ENCODE measurements around the gene PTPRM.
A peak's percentile ranks its signal among the peaks of the same experiment; 100 is the strongest.

PTPRM gene

DNA sequence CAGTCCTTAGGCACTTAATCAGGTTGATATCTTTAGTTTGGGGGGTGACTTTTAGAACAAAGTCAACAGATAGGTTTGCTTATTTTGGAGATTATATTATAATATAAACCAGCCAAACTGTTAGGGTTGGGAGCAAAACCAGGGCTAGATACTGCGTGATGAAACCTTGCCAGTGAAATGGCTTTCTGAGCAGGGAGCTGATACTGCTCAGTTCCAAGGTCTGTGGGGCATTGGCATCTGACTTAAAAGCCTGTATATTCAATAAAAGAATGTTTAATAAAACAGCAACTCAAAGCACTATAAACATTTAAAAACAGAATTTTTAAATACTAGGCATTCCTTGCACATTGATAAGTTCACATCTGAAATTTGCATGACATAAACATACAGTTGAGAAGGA lies 19.3 kb downstream of the PTPRM start:
- no peaks in the 10 kb centered on the region for H3K27me3 ChIP-seq (ENCODE audit: control insufficient read depth, insufficient read depth, low read length)
- no peak overlapping the region for H3K4me2 ChIP-seq (ENCODE audit: low read length)
- no peak overlapping the region for H3K4me3 ChIP-seq (ENCODE audit: low read length)
- H3K36me3 ChIP-seq (ENCODE audit: insufficient read depth, low read length) = no peaks in the 10 kb centered on the region
- H3K9ac ChIP-seq (ENCODE audit: low read depth, low read length) = no peak overlapping the region
- H3K9me3 ChIP-seq (replicated peaks; ENCODE audit: low read length) = no peaks in the 10 kb centered on the region
- peaks cover 10% of the 10 kb centered on the region for H3K4me1 ChIP-seq (ENCODE audit: control insufficient read depth, insufficient read depth, low read length)

GRCh38 chr18:7590826-7591560 lies 23.9 kb downstream of the PTPRM start:
- peaks cover 10% of the 10 kb centered on the region for H3K4me1 ChIP-seq (ENCODE audit: control insufficient read depth, insufficient read depth, low read length)
- peak overlapping the region; percentile 50 for H3K4me2 ChIP-seq (ENCODE audit: low read length)
- no peak overlapping the region for H3K4me3 ChIP-seq (ENCODE audit: low read length)
- H3K9me3 ChIP-seq (replicated peaks; ENCODE audit: low read length) = no peaks in the 10 kb centered on the region
- H3K9ac ChIP-seq (ENCODE audit: low read depth, low read length) = peak overlapping the region; percentile 43
- H3K36me3 ChIP-seq (ENCODE audit: insufficient read depth, low read length) = no peaks in the 10 kb centered on the region
- no peaks in the 10 kb centered on the region for H3K27me3 ChIP-seq (ENCODE audit: control insufficient read depth, insufficient read depth, low read length)

DNA sequence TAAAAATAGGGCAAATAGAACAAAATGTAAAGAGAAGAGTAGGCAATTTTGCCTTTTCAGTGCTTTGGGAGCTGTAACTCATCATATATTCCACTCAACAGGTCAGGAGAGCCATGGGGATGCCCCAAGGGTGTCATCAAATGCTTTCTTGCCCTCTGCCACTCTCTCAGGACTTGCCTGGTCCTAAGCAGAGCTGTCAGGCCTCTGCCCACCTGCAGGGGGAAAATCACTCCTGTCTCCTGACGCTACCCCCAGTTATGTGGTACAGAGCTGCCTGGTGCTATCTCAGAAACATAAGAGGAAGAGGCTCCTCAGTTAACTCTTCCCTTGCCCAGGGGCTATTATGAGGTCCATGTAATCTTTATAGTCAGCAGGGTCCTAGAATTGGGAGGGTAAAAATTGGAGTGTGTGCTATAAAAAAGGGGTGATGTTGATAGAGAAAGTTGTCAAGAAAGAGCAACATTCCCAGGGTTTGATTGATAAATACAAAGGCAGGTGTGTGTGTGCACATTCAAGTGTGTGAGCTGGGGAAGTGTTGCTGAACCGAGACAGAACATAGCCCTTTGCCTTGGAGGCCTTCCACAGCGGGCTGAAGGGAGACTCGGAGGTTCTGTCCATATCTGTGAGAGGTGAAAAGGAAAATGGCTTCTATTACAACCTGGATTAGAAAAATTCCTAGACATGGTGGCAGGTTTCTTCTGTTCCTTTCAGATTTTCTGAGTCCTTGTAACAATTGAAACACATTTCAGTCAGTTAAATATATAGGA lies 25.4 kb downstream of the PTPRM start:
- H3K4me2 ChIP-seq (ENCODE audit: low read length) = no peak overlapping the region
- peaks cover 10% of the 10 kb centered on the region for H3K4me1 ChIP-seq (ENCODE audit: control insufficient read depth, insufficient read depth, low read length)
- H3K9me3 ChIP-seq (replicated peaks; ENCODE audit: low read length) = no peaks in the 10 kb centered on the region
- no peak overlapping the region for H3K4me3 ChIP-seq (ENCODE audit: low read length)
- H3K36me3 ChIP-seq (ENCODE audit: insufficient read depth, low read length) = no peaks in the 10 kb centered on the region
- H3K27me3 ChIP-seq (ENCODE audit: control insufficient read depth, insufficient read depth, low read length) = no peaks in the 10 kb centered on the region
- no peak overlapping the region for H3K9ac ChIP-seq (ENCODE audit: low read depth, low read length)

DNA sequence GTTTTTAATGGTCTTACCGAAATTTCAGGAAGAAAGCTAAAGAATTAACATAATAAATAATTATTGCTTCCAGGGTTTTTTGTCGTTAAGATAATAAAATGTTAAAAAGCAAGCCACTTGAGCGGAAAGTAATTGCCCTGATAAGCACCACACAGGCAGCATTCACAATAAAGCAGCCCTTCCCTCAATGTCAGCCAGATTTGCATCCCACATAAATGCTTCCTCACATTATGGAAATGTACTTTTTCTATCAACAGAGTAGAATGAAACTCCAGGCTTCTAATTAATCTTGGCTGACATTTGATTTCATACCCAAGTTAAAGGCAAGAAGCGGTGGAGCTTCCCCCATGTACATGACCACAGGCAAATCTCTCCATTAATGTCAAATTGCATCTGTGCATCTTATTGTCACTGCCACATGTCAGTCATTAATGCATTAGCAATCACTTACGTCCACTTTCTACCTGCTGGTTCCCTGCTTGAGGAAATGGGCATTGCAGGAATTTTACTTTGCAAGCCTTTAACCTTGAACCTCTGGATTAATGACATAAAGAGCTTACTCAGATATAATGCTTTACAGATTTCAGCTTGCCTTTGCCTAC lies 26.2 kb downstream of the PTPRM start:
- no peak overlapping the region for H3K9ac ChIP-seq (ENCODE audit: low read depth, low read length)
- no peak overlapping the region for H3K4me2 ChIP-seq (ENCODE audit: low read length)
- H3K4me1 ChIP-seq (ENCODE audit: control insufficient read depth, insufficient read depth, low read length) = peaks cover 11% of the 10 kb centered on the region
- no peak overlapping the region for H3K4me3 ChIP-seq (ENCODE audit: low read length)
- H3K9me3 ChIP-seq (replicated peaks; ENCODE audit: low read length) = no peaks in the 10 kb centered on the region
- no peaks in the 10 kb centered on the region for H3K36me3 ChIP-seq (ENCODE audit: insufficient read depth, low read length)
- H3K27me3 ChIP-seq (ENCODE audit: control insufficient read depth, insufficient read depth, low read length) = no peaks in the 10 kb centered on the region

GRCh38 chr18:7596147-7596546 lies 29.0 kb downstream of the PTPRM start:
- H3K36me3 ChIP-seq (ENCODE audit: insufficient read depth, low read length) = no peaks in the 10 kb centered on the region
- no peak overlapping the region for H3K4me3 ChIP-seq (ENCODE audit: low read length)
- H3K9me3 ChIP-seq (replicated peaks; ENCODE audit: low read length) = no peaks in the 10 kb centered on the region
- no peak overlapping the region for H3K4me2 ChIP-seq (ENCODE audit: low read length)
- peaks cover 16% of the 10 kb centered on the region for H3K4me1 ChIP-seq (ENCODE audit: control insufficient read depth, insufficient read depth, low read length)
- H3K27me3 ChIP-seq (ENCODE audit: control insufficient read depth, insufficient read depth, low read length) = no peaks in the 10 kb centered on the region
- no peak overlapping the region for H3K9ac ChIP-seq (ENCODE audit: low read depth, low read length)

- H3K36me3 ChIP-seq (ENCODE audit: insufficient read depth, low read length) = no peaks in the 10 kb centered on the region
- no peak overlapping the region for H3K9ac ChIP-seq (ENCODE audit: low read depth, low read length)
- H3K4me1 ChIP-seq (ENCODE audit: control insufficient read depth, insufficient read depth, low read length) = peaks cover 19% of the 10 kb centered on the region
- H3K9me3 ChIP-seq (replicated peaks; ENCODE audit: low read length) = no peaks in the 10 kb centered on the region
- H3K27me3 ChIP-seq (ENCODE audit: control insufficient read depth, insufficient read depth, low read length) = no peaks in the 10 kb centered on the region
- H3K4me3 ChIP-seq (ENCODE audit: low read length) = no peak overlapping the region
- no peak overlapping the region for H3K4me2 ChIP-seq (ENCODE audit: low read length)
Observed at GRCh38 chr18:7597500-7597899, 30.4 kb downstream of the PTPRM start.

- peaks cover 19% of the 10 kb centered on the region for H3K4me1 ChIP-seq (ENCODE audit: control insufficient read depth, insufficient read depth, low read length)
- no peak overlapping the region for H3K9ac ChIP-seq (ENCODE audit: low read depth, low read length)
- no peaks in the 10 kb centered on the region for H3K27me3 ChIP-seq (ENCODE audit: control insufficient read depth, insufficient read depth, low read length)
- no peaks in the 10 kb centered on the region for H3K36me3 ChIP-seq (ENCODE audit: insufficient read depth, low read length)
- H3K9me3 ChIP-seq (replicated peaks; ENCODE audit: low read length) = no peaks in the 10 kb centered on the region
- no peak overlapping the region for H3K4me3 ChIP-seq (ENCODE audit: low read length)
- no peak overlapping the region for H3K4me2 ChIP-seq (ENCODE audit: low read length)
Observed at GRCh38 chr18:7598167-7599047, 31.3 kb downstream of the PTPRM start.

- Histone ChIP-seq H3K9me3 (replicated peaks; ENCODE audit: low read length) (no peaks in the 10 kb centered on the region), H3K4me3 (ENCODE audit: low read length) (no peak overlapping the region), H3K27me3 (ENCODE audit: control insufficient read depth, insufficient read depth, low read length) (no peaks in the 10 kb centered on the region), H3K9ac (ENCODE audit: low read depth, low read length) (no peak overlapping the region), H3K4me1 (ENCODE audit: control insufficient read depth, insufficient read depth, low read length) (peaks cover 19% of the 10 kb centered on the region), H3K36me3 (ENCODE audit: insufficient read depth, low read length) (no peaks in the 10 kb centered on the region), H3K4me2 (ENCODE audit: low read length) (no peak overlapping the region)
Observed at GRCh38 chr18:7600036-7600435, 32.9 kb downstream of the PTPRM start.

DNA sequence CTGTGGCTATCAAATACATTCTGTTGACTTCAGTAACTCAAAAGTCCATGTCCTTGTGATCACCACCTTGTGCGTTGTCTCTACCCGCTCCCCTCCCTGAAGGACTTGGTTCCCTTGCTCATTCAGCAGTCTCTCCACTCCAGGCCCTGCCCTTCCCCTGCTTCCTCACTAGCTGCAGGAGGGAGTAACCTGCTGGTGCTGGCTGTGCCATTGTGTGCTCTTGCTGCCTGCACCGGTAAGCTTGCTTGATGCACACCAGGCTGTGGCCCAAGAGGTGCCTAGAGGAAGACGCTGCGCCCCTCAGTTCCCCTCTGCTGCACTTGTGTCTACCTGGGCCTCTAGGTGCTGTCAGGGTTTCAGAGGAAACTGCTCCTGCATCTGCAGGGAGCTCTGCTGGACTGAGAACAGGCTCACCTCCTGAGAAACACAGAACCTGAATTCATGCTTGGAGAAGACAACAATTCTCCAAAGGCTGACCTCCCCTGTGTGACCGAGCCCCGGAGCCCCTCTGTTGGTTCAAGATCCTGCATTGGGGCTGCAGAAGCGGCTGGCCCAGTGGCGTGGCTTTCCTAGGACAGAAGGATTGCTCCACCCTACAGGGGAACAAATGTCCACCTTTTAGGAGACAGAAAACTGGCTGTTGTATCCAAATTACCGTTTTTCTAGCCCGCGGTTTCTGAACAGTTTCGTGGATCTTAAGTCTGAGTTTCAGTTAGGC lies 33.6 kb downstream of the PTPRM start:
- Histone ChIP-seq H3K4me1 (ENCODE audit: control insufficient read depth, insufficient read depth, low read length) (peaks cover 19% of the 10 kb centered on the region), H3K4me3 (ENCODE audit: low read length) (no peak overlapping the region), H3K9me3 (replicated peaks; ENCODE audit: low read length) (no peaks in the 10 kb centered on the region), H3K36me3 (ENCODE audit: insufficient read depth, low read length) (no peaks in the 10 kb centered on the region), H3K27me3 (ENCODE audit: control insufficient read depth, insufficient read depth, low read length) (no peaks in the 10 kb centered on the region), H3K4me2 (ENCODE audit: low read length) (peak overlapping the region; percentile 23), H3K9ac (ENCODE audit: low read depth, low read length) (no peak overlapping the region)

- Histone ChIP-seq H3K9ac (ENCODE audit: low read depth, low read length) (no peak overlapping the region), H3K27me3 (ENCODE audit: control insufficient read depth, insufficient read depth, low read length) (no peaks in the 10 kb centered on the region), H3K9me3 (replicated peaks; ENCODE audit: low read length) (no peaks in the 10 kb centered on the region), H3K4me1 (ENCODE audit: control insufficient read depth, insufficient read depth, low read length) (peaks cover 19% of the 10 kb centered on the region), H3K36me3 (ENCODE audit: insufficient read depth, low read length) (no peaks in the 10 kb centered on the region), H3K4me2 (ENCODE audit: low read length) (peak overlapping the region; percentile 23), H3K4me3 (ENCODE audit: low read length) (no peak overlapping the region)
Observed at GRCh38 chr18:7601246-7601615, 34.1 kb downstream of the PTPRM start.

Data from skeletal muscle satellite cell (primary cell).